Measurements from ENCODE around the gene STRA8.

DNA sequence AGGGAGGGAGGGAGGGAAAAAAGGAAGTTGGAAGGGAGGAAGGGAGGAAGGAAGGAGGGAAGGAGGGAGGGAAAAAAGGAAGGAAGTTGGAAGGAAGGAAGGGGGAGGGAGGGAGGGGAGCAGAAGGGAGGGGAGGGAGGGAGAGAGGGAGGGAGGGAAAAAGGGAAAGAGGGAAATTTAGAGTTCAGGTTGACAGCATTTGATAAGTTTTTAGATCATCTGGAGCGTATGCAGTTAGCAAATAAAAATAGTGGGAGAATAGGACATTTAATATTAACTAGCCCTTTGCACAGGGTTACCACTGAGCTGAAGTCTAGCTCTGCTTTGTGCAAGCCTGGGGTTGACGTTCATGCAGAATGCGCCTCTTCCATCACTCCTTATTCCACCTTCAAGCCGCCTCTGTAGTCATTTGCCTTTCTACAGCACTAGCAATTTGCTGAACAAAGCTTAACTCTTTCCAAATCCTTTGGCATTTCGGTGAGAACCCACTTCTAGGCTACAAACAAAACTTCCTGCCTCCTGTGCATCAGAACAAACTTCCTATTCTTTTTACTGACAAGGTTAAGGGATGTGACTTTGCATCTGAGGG, 8.6 kb downstream of the STRA8 start:
- TF ChIP-seq, protein P1, sequence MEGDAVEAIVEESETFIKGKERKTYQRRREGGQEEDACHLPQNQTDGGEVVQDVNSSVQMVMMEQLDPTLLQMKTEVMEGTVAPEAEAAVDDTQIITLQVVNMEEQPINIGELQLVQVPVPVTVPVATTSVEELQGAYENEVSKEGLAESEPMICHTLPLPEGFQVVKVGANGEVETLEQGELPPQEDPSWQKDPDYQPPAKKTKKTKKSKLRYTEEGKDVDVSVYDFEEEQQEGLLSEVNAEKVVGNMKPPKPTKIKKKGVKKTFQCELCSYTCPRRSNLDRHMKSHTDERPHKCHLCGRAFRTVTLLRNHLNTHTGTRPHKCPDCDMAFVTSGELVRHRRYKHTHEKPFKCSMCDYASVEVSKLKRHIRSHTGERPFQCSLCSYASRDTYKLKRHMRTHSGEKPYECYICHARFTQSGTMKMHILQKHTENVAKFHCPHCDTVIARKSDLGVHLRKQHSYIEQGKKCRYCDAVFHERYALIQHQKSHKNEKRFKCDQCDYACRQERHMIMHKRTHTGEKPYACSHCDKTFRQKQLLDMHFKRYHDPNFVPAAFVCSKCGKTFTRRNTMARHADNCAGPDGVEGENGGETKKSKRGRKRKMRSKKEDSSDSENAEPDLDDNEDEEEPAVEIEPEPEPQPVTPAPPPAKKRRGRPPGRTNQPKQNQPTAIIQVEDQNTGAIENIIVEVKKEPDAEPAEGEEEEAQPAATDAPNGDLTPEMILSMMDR (IDR thresholded peaks at IDR 0.05; ENCODE audit: low read depth, low read length), result no peak
- no peak for TF ChIP-seq MAX (IDR thresholded peaks at IDR 0.05; ENCODE audit: low read depth, low read length)
